ENCODE results near the gene MAPKAP1.

DNA sequence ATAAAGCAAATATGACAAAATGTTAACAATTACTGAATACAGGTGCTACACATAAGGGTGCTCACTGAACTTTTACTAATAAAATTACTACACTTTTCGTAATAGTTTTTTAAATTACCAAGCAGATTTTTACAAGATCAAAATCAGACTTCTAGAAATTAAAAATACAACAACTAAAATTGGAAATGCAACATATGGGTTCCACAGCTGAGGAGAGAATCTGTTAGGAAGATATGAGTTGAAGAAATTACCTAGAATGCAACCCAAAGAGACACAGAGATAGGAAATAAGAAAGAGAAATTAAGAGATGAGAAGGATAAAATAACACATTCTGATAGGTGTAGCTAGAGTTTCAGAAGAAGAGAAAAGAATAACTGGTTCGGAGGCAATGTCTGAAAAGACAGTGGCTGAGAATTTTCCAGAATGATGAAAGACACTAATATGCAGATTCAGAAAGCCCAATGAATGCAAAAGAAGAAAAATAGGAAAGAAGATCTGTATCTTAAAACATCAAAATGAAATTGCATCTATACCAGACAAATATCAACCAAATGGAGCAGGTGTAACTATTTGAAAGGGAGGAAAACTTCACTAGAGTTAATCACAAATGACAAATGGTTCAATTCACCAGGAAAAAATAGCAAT lies 95.8 kb downstream of the MAPKAP1 start:
- no peak for TF ChIP-seq EZH2 (IDR thresholded peaks at IDR 0.05)
- TF ChIP-seq, protein P1, sequence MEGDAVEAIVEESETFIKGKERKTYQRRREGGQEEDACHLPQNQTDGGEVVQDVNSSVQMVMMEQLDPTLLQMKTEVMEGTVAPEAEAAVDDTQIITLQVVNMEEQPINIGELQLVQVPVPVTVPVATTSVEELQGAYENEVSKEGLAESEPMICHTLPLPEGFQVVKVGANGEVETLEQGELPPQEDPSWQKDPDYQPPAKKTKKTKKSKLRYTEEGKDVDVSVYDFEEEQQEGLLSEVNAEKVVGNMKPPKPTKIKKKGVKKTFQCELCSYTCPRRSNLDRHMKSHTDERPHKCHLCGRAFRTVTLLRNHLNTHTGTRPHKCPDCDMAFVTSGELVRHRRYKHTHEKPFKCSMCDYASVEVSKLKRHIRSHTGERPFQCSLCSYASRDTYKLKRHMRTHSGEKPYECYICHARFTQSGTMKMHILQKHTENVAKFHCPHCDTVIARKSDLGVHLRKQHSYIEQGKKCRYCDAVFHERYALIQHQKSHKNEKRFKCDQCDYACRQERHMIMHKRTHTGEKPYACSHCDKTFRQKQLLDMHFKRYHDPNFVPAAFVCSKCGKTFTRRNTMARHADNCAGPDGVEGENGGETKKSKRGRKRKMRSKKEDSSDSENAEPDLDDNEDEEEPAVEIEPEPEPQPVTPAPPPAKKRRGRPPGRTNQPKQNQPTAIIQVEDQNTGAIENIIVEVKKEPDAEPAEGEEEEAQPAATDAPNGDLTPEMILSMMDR (IDR thresholded peaks at IDR 0.05) = no peak
